Measurements from ENCODE around the gene SLC23A2. TPM values are rescaled to one million over a fixed set of nuclear protein-coding genes. Genes with fewer than 3 reads are reported as not detected.
"Not testable (repeated sequence)": the region's sequence is repeated elsewhere in the genome, so short reads cannot be mapped to it uniquely, and the experiment has no call there.

Gene SLC23A2
- total RNA-seq, 2 donors from 2014 or later, result 21.0 to 39.1 TPM

GRCh38 chr20:4926531-4927156 lies 74.7 kb downstream of the SLC23A2 start:
- intact Hi-C loops (cut with DNase I), result no loop called here
- 72% methylated on average over 6 of the region's 6 CpGs for WGBS
- H3K4me1 ChIP-seq (replicated peaks), result peaks cover 10% of the 10 kb centered on the region
- no peaks in the 10 kb centered on the region for H3K9me3 ChIP-seq
- TF ChIP-seq POLR2A (IDR thresholded peaks at IDR 0.05), result no peak
- no peak for TF ChIP-seq POLR2AphosphoS5 (IDR thresholded peaks at IDR 0.05)
- TF ChIP-seq CTCF (IDR thresholded peaks at IDR 0.05), result no peak
- H3K27me3 ChIP-seq (replicated peaks; ENCODE audit: insufficient read depth), result no peaks in the 10 kb centered on the region
- DNase-seq (ENCODE audit: low spot score), result no peak
- H3K36me3 ChIP-seq, result no peaks in the 10 kb centered on the region
- H3K27ac ChIP-seq, result peak overlapping the region; percentile 56 to 74
- H3K4me3 ChIP-seq, result no peak overlapping the region

GRCh38 chr20:4925842-4926530 lies 75.3 kb downstream of the SLC23A2 start:
- peak; percentile 79 for DNase-seq (ENCODE audit: low spot score)
- Histone ChIP-seq H3K9me3 (no peaks in the 10 kb centered on the region), H3K4me1 (replicated peaks) (peaks cover 10% of the 10 kb centered on the region), H3K27ac (peak overlapping the region; percentile 56 to 74), H3K36me3 (no peaks in the 10 kb centered on the region), H3K4me3 (no peak overlapping the region), H3K27me3 (replicated peaks; ENCODE audit: insufficient read depth) (no peaks in the 10 kb centered on the region)
- TF ChIP-seq CTCF (IDR thresholded peaks at IDR 0.05) (no peak), POLR2AphosphoS5 (IDR thresholded peaks at IDR 0.05) (peak; percentile 90)
- intact Hi-C loops (cut with DNase I), result no loop called here
- WGBS, result 40% methylated on average over 15 of the region's 15 CpGs

GRCh38 chr20:4924446-4924845 lies 76.9 kb downstream of the SLC23A2 start:
- Histone ChIP-seq H3K36me3 (no peaks in the 10 kb centered on the region), H3K4me3 (no peak overlapping the region), H3K4me1 (replicated peaks) (peaks cover 10% of the 10 kb centered on the region), H3K9me3 (no peaks in the 10 kb centered on the region), H3K27ac (no peak overlapping the region), H3K27me3 (replicated peaks; ENCODE audit: insufficient read depth) (no peaks in the 10 kb centered on the region)
- no peak for DNase-seq (ENCODE audit: low spot score)
- intact Hi-C loops (cut with DNase I), result no loop called here
- 97% methylated on average over 2 of the region's 2 CpGs for WGBS
- no peak for TF ChIP-seq POLR2AphosphoS5 (IDR thresholded peaks at IDR 0.05)
- no peak for TF ChIP-seq POLR2A (IDR thresholded peaks at IDR 0.05)
- TF ChIP-seq CTCF (IDR thresholded peaks at IDR 0.05), result no peak

DNA sequence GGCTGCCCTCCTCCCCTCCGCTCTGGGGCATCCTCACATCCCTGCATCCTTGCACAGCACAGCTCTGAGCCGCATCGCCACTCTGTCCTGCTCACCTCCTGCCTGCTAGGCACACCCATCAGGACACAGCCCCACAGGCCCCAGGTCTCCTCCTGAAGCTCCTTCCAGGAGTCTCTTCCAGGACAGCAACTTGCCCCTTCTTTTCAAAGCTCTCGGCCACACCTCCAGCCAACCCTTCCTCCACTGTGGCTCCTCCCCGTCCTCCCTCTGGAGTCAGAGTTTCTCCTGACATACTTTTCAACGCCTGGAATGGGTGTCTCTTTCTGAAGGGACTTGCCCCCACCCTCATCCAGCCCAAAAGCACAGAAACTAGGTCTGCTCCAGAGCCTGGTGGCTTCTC lies 77.3 kb downstream of the SLC23A2 start:
- H3K27me3 ChIP-seq (replicated peaks; ENCODE audit: insufficient read depth), result no peaks in the 10 kb centered on the region
- H3K9me3 ChIP-seq, result no peaks in the 10 kb centered on the region
- intact Hi-C loops (cut with DNase I), result no loop called here
- WGBS, result 93% methylated on average over 6 of the region's 6 CpGs
- peaks cover 10% of the 10 kb centered on the region for H3K4me1 ChIP-seq (replicated peaks)
- no peaks in the 10 kb centered on the region for H3K36me3 ChIP-seq
- no peak overlapping the region for H3K27ac ChIP-seq
- TF ChIP-seq POLR2A (IDR thresholded peaks at IDR 0.05) (no peak), POLR2AphosphoS5 (IDR thresholded peaks at IDR 0.05) (no peak), CTCF (IDR thresholded peaks at IDR 0.05) (no peak)
- H3K4me3 ChIP-seq, result no peak overlapping the region
- no peak for DNase-seq (ENCODE audit: low spot score)

- no peak for DNase-seq (ENCODE audit: low spot score)
- 95% methylated on average over 4 of the region's 4 CpGs for WGBS
- H3K4me1 ChIP-seq (replicated peaks), result peaks cover 10% of the 10 kb centered on the region
- H3K4me3 ChIP-seq, result no peak overlapping the region
- no peaks in the 10 kb centered on the region for H3K27me3 ChIP-seq (replicated peaks; ENCODE audit: insufficient read depth)
- TF ChIP-seq POLR2AphosphoS5 (IDR thresholded peaks at IDR 0.05) (no peak), CTCF (IDR thresholded peaks at IDR 0.05) (no peak), POLR2A (IDR thresholded peaks at IDR 0.05) (no peak)
- no peaks in the 10 kb centered on the region for H3K36me3 ChIP-seq
- no peaks in the 10 kb centered on the region for H3K9me3 ChIP-seq
- intact Hi-C loops (cut with DNase I), result no loop called here
- no peak overlapping the region for H3K27ac ChIP-seq
Measured at GRCh38 chr20:4922186-4922585, 79.1 kb downstream of the SLC23A2 start.

- H3K27ac ChIP-seq; H3K27me3 ChIP-seq (replicated peaks; ENCODE audit: insufficient read depth); H3K4me1 ChIP-seq (replicated peaks); DNase-seq (ENCODE audit: low spot score); H3K4me3 ChIP-seq; H3K36me3 ChIP-seq; H3K9me3 ChIP-seq; intact Hi-C loops (cut with DNase I): not testable (repeated sequence)
- WGBS, result 73% methylated on average over 2 of the region's 2 CpGs
Measured at GRCh38 chr20:4921271-4921670, 80.0 kb downstream of the SLC23A2 start.

All from prostate gland (tissue), 2 donors.